Ovary (tissue), 9 donors: ENCODE results near the gene SULT6B1. TPM values are rescaled to one million over a fixed set of nuclear protein-coding genes. Genes with fewer than 3 reads are reported as not detected.

ENCODE experiments used
- DNase-seq, 5 donors: peaks; one replicate each; pipeline ENCODE4 v3.0.0-alpha.2; 2019 to 2020
- H3K27ac ChIP-seq, 2 donors: fragments of 200-600 bp; one replicate each; pipeline versions ENCODE4 v1.5.1 to v1.8.0; 2019 to 2022
- H3K27me3 ChIP-seq: fragments of 200-600 bp; one replicate; pipeline ENCODE4 v1.8.0; 2022
- H3K36me3 ChIP-seq: fragments of 200-600 bp; sonication (generic); one replicate; pipeline ENCODE4 v1.5.1; 2019
- H3K4me1 ChIP-seq: one replicate; pipeline ENCODE4 v1.8.1; 2013; ENCODE audit warnings: mild to moderate bottlenecking, moderate library complexity; ENCODE audit not compliant: insufficient read depth
- H3K4me3 ChIP-seq: fragments of 200-600 bp; sonication (generic); one replicate; pipeline ENCODE4 v1.5.1; 2017
- H3K9me3 ChIP-seq, 2 donors: fragments of 200-600 bp in 1 of 2; sonication (generic) in 1 of 2; one replicate each; pipeline versions ENCODE4 v1.5.1 to v1.8.1; 2013 to 2019; ENCODE audit warnings: mild to moderate bottlenecking in 1 of 2, moderate library complexity in 1 of 2
- CTCF ChIP-seq, 3 donors: fragments of 450-650 bp in 2 of 3; fragments of 200-600 bp in 1 of 3; IDR thresholded peaks; one replicate each; pipeline versions ENCODE4 v1.5.1 to v1.8.0; 2016 to 2022; ENCODE audit warnings: antibody characterized with exemption in 3 of 3, mild to moderate bottlenecking in 1 of 3
- EP300 ChIP-seq: sonication (generic); formaldehyde crosslinking; IDR thresholded peaks from one replicate; pipeline ENCODE4 v1.6.1; 2017; ENCODE audit warnings: antibody characterized with exemption
- POLR2A ChIP-seq: fragments of 450-650 bp; IDR thresholded peaks from one replicate; pipeline ENCODE4 v1.6.1; 2017; ENCODE audit warnings: antibody characterized with exemption, mild to moderate bottlenecking, moderate library complexity
- WGBS, 3 donors: extraction: QIAGEN DNeasy Blood & Tissue Kit in 1 of 3; methylation state at CpG; one replicate each; pipeline versions ENCODE4 v1.1.5 to v1.1.7; 2013 to 2017; 5-methylcytosine and 5-hydroxymethylcytosine counted together
- intact Hi-C, 4 donors: fragments of 100-400 bp; cut with DNase I; formaldehyde crosslinking; loops; one replicate each; pipeline versions ENCODE4 v1.11.0 to v1.15.1; 2022 to 2023
- polyA plus RNA-seq, 2 donors: library from polyadenylated mRNA; stranded (reverse); fragments of 200-250 nt in 1 of 2; fragments of 350-450 nt in 1 of 2; fragmentation: Illumina TruSeq in 1 of 2; extraction: RNeasy Lipid Tissue Mini Kit (QIAGEN cat#74804) in 1 of 2; gene quantifications; one replicate each; pipeline ENCODE4 v1.2.3, GENCODE V29; 2013 to 2014
- total RNA-seq, 7 donors: library from RNA; depleted of rRNA in 2 of 7; stranded (reverse); fragments of >200 nt in 2 of 7; fragmentation: NEBNext Ultra II Directional in 3 of 7; extraction: Animal tissue kit (Norgen Biotek cat#: 25700) in 3 of 7; gene quantifications; one replicate each; pipeline versions ENCODE4 v1.1.0 to v1.2.4, GENCODE V29; 2016 to 2023
- donor health status: DM: no; HTN: no; CAD: no; lungs with moderate emphysema.
- donor health status: DM: no; HTN: no; CAD: no.
- donor health status: Bipolar disorder and iron deficiency.
- donor health status: DM: yes; HTN: yes; CAD: no.
- donor health status: DM: no; HTN: no; CAD: no.
- donor health status: DM: yes; HTN: yes; CAD: no.

SULT6B1 gene
- total and polyA plus RNA-seq, 9 donors = not detected

- Histone ChIP-seq H3K27ac (peak overlapping the region; percentile 71 to 86), H3K27me3 (no peaks in the 10 kb centered on the region), H3K9me3 (no peaks in the 10 kb centered on the region), H3K36me3 (no peaks in the 10 kb centered on the region), H3K4me3 (peak overlapping the region; percentile 97), H3K4me1 (peaks cover 6% of the 10 kb centered on the region)
- peak; percentile 42 to 56 (median 50) for DNase-seq
- WGBS, 3 donors = 0% methylated on average over 17 to 27 of the region's 27 CpGs
- TF ChIP-seq POLR2A = no peak
- TF ChIP-seq CTCF (IDR thresholded peaks at IDR 0.05) = no peak
- TF ChIP-seq EP300 = no peak
- intact Hi-C loops = no loop called here
These were observed 32.2 kb downstream of the SULT6B1 start for GRCh38 chr2:37156071-37156856.

- WGBS, 3 donors = 89 to 96% (median 91%) methylated on average over 4 of the region's 4 CpGs
- Histone ChIP-seq H3K4me1 (peaks cover 6% of the 10 kb centered on the region), H3K4me3 (no peak overlapping the region), H3K27me3 (no peaks in the 10 kb centered on the region), H3K36me3 (no peaks in the 10 kb centered on the region), H3K27ac (no peak overlapping the region), H3K9me3 (no peaks in the 10 kb centered on the region)
- intact Hi-C loops = no loop called here
- no peak for DNase-seq
- TF ChIP-seq CTCF (IDR thresholded peaks at IDR 0.05) (no peak), POLR2A (no peak), EP300 (no peak)
These were observed 33.7 kb downstream of the SULT6B1 start for GRCh38 chr2:37154785-37155184.

- H3K4me3 ChIP-seq = no peak overlapping the region
- H3K27me3 ChIP-seq = no peaks in the 10 kb centered on the region
- no peak for DNase-seq
- H3K9me3 ChIP-seq = no peaks in the 10 kb centered on the region
- H3K27ac ChIP-seq = no peak overlapping the region
- no peaks in the 10 kb centered on the region for H3K36me3 ChIP-seq
- H3K4me1 ChIP-seq = peaks cover 6% of the 10 kb centered on the region
- intact Hi-C loops = no loop called here
- WGBS, 3 donors = 82 to 86% (median 84%) methylated on average over 5 of the region's 5 CpGs
- no peak for TF ChIP-seq CTCF (IDR thresholded peaks at IDR 0.05)
- no peak for TF ChIP-seq POLR2A
- no peak for TF ChIP-seq EP300
These were observed 35.2 kb downstream of the SULT6B1 start for GRCh38 chr2:37153224-37153623.

- Histone ChIP-seq H3K4me1 (peaks cover 4% of the 10 kb centered on the region), H3K4me3 (no peak overlapping the region), H3K27ac (no peak overlapping the region), H3K9me3 (no peaks in the 10 kb centered on the region), H3K36me3 (no peaks in the 10 kb centered on the region), H3K27me3 (no peaks in the 10 kb centered on the region)
- DNase-seq = no peak
- 64 to 74% (median 70%) methylated on average over 6 of the region's 6 CpGs for WGBS, 3 donors
- intact Hi-C loops = no loop called here
- TF ChIP-seq POLR2A = no peak
- no peak for TF ChIP-seq EP300
- TF ChIP-seq CTCF (IDR thresholded peaks at IDR 0.05) = no peak
These were observed 38.7 kb downstream of the SULT6B1 start for GRCh38 chr2:37149626-37150322.
